Measurements from ENCODE around the gene POLR1H.

POLR1H gene

DNA sequence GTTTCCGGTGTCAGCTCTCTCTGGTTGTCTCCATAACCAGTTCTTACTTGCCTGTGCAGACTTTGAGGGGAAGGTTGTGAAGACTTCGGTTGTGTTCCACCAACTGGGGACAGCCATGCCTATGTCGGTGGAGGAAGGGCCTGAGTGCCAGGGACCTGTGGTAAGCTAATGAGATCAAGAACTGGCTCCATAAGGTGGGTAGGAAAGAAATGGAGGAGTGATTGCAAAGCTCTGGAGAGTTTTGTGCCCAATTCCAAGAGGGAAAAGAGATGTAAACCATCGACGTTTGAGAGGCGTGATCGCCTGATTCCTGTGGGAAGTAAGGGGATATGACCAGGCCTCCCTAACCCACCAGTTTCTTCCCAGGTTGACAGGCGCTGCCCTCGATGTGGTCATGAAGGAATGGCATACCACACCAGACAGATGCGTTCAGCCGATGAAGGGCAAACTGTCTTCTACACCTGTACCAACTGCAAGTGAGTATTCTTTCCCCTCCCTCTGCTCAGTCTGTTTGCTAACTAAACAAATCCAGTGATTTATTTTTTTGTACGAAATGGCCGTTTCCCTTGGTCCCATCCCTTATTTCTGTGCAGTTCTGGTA is 893 bp downstream of the POLR1H start:
- DNase-seq (ENCODE audit: low read depth in 3 of 3, low spot score in 1 of 3) = no peak

DNA sequence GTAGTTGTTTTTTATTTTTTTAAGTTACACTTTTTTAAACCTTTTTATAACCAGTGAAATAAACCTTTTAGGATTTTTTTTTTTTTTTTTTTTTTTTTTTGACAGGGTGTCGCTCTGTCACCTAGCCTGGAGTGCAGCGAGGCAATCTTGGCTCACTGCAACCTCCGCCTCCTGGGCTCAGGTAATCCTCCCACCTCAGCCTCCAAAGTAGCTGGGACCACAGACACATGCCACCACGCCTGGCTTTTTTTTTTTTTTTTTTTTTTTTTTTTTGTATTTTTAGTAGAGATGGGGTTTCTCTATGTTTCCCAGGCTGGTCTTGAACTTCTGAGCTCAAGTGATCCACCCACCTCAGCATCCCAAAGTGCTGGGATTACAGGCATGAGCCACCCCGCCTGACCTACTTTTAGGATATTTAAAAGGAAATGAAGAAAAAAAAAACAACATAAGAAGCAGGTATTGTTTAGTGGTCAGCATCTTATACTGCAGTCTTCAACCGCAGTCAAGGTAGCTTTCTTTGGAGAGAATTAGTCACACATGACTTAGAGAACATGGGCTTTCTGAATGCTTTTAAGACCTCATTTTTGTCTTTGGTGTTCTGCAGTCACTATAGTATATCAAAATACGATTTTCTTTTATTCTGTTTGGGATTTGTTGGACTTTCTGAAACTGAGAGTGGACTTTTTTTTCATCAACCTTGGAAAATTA is 1.6 kb downstream of the POLR1H start:
- DNase-seq (ENCODE audit: low read depth in 3 of 3, low spot score in 1 of 3) = no peak

DNA sequence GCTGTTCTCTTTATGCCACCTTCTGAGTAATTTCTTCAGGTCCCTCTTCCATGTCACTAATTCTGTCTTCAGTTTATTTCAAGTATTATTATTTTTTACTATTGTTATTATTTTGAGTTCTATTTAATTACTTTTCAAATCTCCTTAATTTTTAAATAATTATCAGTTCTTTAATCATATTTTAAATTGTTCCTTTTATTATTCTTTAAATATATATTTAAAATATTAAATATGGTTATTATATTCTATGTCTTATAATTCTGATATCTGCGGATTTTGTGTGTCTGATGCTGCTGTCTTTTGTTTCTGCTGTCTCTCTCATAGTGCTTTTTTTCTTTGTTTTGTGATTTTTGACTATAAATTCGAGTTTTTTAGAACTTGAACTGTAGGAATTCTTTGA is 2.2 kb downstream of the POLR1H start:
- no peak for DNase-seq (ENCODE audit: low read depth in 3 of 3, low spot score in 1 of 3)

DNA sequence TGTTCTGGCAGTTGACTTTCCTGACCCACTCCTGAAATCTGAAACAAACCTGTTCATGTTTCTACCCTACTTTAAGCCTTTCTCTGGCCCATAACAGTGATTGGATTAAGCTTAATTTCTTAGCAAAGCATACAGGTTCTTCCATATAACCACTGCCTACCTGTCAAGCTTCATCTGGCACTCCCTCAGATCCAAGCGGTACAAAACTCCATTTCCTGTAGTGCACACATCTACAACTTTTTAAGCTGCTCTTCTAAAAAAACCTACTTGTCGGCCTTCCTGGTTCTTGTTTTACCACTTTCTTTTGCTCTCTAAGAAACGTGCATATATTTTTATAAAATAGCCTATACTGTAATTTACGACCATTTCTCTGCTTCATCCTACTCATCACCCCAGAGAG is 5.0 kb downstream of the POLR1H start:
- no peak for DNase-seq (ENCODE audit: low read depth in 3 of 3, low spot score in 1 of 3)

DNA sequence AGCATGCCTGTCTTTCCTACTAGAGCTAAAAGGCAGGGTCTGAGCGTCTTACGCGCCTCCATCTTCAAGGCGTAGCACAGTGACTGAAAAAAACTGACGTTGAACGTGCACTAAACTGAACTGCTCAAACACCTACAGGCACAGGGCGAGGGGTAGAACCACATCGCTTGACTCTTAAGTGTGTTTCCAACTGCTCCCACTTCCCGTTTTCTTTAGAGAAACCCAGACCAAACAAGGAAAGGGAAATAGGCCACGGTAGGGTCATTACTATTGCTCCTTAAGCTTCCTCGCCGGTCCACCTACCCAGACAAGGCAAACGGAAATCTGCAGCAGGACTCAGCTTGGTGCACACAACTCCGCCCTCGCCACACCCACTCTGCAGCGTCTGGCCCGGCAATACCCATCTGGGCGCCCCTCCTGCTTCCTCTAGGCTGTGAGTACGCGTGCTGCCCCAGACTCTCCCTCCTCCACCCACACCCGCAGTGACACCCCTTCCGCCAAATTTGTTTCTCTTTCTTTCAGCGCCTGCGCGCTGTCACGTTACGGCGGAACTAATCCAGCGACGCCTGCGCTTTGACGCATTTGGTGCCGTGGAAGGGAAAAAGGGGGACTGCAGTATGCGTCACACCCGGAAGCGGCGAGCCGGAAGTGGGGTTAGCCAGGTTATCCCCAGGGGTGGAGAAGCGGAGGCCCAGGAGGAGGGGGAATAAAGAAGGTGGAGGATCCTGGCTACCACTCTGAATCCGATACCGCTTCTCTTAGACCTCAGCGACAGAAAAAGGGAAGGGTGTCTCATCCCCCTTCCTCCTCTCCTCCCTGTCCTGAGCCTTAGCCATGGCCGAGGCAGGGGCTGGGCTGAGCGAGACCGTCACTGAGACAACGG is 5.8 kb downstream of the POLR1H start, which contains the start of gene PPP1R11:
Gene PPP1R11 (plus strand): TSS at position 622 of the 883 bp plus-strand sequence. CDS start 213 bp downstream, at position 835.
- DNase-seq (ENCODE audit: low read depth in 3 of 3, low spot score in 1 of 3) = peak; percentile 93 to 98 (median 97)

DNA sequence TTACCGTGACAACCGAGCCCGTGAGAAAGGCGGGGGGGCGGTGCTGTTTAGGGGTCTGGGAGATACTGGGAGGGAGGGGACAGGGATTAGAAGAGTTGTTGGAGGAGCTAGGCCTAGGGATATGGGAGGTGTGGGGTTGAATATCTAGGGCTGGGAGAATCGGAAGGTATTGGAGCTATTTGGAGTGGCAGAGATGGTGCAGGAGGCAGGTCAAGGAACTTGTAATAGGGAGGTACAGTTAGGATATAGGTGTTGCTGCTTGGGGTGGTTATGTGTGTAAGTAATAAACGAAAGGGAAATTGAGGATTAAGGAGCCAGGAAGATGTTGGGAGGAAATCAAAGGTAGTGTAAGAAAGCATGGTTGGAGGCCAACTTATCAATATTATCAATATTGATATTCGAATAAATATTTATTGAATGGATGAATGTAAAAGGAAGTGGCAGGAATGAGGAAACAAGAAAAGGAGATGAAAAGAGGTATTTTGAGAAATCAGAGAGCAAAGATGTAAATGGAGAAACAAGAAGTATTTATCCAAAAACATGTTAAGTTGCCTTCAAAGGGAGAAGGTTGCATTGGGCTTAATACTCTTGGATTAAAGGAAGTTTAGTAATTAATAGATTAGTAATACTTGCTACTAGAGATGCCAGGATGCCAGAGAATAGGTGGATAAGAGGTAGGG is 6.5 kb downstream of the POLR1H start:
- DNase-seq (ENCODE audit: low read depth in 3 of 3, low spot score in 1 of 3) = no peak

DNA sequence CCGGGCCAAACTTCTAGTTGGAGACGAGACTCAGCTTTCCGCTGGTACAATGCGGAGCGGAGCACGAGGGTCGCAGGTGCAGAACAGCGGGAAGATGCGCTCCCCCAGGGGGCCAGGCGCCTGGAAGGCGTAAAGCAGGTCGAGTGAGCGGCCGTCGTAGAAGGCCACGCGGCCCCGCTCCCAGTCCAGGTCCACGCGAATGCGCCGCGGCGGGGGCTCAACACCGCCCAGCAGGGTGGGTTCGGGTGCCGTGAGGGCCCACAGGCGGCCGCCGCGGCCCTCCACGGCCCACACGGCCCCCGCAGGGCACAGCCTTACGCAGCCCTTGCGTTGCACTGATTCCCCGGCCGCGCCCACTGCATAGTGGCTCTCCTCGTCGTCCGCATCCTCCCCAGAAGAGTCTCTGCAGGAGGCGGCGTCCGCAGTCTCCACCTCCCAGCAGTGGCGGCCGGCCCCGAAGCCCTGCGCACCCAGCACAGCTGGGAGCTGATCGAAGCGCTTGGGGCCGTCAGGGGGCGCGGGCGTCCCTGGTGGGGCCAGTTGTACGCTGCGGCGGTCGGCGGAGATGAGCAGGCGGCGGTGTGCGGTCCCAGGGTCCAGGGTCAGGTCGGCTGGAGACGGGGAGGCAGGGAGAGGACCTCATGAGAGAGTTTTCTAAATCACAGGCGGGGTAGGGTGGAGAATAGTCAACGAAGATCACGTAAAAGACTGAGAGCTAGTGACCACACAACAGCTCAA is 10.2 kb downstream of the POLR1H start:
- DNase-seq (ENCODE audit: low read depth in 3 of 3, low spot score in 1 of 3) = no peak

DNA sequence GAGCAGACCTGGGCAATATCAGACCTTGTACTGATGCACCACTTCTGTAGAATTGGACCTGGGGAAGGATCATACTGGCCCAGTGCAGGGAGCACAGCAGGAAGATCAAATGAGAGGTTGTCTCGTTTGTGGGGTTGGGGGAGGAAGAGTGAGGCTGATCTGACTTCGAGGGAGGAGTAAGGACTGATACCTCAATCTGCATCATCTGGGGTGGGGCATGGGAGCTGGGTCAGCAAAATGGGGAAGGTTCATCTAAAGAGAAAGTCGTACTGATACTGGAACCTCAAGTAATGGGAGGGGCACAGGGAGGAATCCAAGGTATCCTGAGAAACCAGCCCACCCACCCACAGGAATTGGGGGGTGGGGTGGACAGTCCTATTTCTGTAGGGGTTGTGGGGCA is 10.8 kb downstream of the POLR1H start:
- DNase-seq (ENCODE audit: low read depth in 3 of 3, low spot score in 1 of 3) = no peak

DNA sequence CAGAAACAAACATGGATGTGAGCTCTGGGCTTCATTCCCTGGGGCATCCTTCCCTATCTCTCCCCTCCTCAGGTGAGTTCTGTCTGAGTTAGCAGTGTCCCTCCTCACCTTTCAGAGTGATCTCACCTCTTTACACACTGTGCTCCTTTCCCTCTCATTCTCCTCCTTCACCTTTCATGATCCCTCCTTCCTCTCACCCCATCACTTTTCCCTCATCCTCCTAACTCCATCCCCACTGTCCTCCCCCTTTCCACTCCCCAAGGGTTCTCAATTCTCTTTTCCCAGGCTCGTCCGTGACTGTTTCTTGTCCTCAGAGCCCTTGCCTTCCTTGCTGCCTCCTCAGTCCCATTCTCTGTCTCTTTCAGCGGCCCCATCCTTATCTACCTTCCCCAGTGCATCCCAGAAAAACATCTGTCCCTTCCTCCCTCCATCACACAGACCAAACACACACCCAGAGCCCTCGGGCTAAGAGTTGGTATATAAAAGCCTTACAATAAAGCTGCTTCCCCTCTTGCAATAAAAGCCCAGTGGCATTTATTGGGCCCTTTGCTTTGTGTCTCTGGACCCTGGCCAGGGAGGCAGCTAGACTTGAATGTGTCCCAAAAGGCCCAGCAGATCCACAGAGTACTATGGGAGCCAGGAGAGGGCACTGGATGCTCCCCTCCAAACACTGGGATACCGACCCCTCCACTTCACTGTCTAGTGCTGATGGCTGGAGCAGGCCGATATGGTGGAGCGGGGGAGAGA is 12.6 kb downstream of the POLR1H start:
- no peak for DNase-seq (ENCODE audit: low read depth in 3 of 3, low spot score in 1 of 3)

DNA sequence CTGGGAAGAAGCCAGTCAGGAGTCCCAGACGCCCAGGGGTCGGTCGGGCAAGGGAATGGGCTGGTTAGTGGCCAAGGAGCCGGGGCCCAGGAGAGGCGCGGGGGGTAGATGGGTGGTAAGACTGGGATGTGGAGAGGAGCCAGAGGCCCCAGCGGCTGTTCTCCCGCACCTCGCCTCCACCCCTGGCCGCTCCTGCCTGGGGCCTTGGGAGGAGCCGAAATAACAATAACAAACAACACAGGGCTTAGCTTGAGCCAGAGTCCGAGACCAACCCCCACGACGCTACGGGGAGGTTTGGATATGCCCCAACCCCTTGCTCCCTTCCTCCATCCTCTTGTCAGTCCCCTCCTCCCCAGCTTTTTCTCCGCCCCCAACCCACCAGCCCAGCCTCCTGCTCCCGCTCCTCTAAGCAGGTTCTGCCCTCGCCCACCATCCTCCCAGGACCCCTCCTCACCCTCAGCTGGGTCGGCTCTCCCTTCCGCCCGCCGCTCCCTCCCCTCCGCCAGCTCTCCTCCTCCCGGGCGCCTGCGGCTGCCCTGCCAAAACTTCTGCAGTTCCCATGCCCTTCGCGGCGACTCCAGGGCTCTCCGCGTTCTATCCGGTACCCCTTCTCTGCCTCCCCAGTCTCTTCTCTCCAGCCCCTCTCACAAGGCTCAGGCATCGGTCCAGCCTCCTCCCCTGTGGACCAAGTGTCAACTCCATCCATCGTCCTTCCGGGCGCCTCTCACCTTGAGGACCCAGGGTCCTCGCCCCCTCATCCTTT is 13.4 kb downstream of the POLR1H start:
- no peak for DNase-seq (ENCODE audit: low read depth in 3 of 3, low spot score in 1 of 3)

DNA sequence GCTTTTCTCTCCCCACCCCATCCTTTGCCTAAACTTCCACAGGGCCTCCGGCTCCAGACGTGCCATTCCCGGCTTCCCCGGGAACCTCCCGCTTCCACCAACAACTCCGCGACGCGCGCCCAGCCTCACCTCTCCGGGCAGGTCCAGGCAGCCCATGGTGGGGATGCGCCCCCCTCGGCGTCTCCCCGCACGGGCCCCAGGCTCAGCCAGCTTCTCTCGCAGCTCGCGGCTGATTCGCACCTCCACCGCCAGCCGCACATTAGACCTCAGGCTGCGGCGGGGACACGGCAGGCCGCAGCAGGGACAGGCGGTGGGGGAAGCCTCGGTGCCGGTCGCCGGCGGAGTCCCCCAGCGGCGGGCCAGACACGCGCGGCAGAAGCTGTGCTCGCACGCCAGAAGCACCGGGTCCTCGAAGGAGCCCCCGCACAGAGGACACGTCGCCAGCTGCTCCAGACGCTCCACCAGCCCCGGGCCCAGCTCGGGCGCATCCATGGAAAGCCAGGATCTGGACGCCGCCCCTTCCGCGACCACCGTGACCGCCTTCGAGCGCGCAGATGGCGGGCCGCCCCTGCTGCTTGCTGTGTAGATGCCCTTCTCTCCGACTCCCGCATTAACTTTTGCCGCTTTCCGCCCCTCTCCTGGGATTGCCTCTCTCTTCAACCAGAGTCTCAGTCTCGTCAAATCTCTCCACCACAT is 14.2 kb downstream of the POLR1H start, which contains the start of gene RNF39:
Gene RNF39 (minus strand): TSS at position 676 of the 696 bp plus-strand sequence. CDS start 184 bp downstream, at position 492.
- no peak for DNase-seq (ENCODE audit: low read depth in 3 of 3, low spot score in 1 of 3)

DNA sequence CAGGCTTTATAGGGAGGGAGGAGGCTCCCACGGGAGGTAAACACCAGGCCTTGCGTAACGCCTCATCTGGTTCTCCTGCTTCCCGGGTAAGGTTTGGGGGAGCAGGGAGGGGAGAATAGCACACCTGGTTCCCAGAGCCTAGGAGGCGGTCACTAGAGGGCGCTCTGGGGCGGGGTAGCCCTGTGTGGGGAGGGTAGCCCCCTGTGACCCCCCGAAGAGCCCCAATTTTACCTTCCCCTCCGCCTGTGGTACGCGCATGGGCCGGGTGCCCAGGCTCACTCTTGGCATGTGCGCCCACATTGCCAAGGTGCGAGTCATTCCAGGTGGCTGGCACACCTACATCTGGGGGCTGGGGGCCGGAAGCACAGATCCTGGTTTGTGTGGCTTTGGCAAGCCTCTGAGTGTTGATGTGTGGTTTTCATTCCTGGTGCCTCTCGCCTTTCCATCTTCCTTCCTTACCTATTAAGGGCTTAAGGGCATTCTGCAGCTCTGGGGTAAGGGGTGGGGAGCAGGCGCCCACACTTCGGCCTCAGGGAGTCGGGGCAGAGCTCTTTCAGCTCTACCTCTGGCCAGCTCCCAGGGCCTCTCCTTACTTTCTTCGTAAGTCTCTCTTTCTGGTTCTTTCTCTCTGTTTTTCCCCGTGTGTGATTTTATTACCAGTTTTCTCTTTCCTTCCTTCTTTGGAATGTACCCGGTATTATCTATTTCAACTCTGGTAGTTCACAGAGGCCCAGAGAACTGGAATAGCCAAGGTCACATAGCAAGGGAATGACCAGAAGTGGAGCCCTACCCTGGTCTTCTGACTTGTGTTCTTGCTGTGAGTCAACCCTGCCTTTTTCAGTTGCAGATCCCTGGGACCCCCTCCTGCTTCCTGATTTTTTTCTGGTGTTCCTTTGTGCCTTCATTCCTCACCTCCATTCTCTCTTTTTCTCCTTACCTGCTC is 15.0 kb downstream of the POLR1H start:
- DNase-seq (ENCODE audit: low read depth in 3 of 3, low spot score in 1 of 3) = no peak

DNA sequence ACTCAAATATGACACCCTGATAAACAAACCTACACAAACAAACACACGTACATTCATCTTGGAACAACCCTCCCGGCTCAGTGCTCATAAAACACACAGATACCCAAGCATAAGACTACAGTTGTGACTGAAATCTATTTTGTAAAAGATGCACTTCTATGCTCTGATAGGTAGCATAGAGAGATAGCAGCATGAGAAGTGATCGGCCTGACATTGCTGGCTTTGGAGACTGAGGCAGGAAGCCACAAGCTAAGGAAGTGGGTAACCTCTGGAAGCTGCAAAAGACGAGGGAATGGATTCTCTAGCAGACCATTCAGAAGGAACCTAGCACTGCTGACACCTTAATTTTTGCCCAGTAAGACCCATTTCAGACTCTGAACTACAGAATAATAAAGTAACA is 16.2 kb downstream of the POLR1H start:
- DNase-seq (ENCODE audit: low read depth in 3 of 3, low spot score in 1 of 3) = no peak

DNA sequence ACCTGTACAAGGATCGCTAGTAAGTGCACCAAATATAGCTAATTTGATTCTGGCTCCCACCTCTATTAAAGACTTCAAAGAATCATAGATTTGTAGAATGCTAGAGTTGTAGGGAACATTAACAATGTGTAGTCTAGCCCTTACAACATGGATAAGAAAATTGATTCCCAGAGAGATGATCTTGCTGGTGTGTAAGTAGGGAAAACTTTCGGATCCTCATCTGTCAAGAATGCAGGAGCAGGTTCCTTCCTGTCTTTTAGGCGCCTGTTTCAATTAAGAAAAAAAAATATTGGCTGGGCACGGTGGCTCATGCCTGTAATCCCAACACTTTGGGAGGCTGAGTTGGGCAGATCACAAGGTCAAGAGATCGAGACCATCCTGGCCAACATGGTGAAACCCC is 26.8 kb downstream of the POLR1H start:
- DNase-seq (ENCODE audit: low read depth in 3 of 3, low spot score in 1 of 3) = no peak

DNA sequence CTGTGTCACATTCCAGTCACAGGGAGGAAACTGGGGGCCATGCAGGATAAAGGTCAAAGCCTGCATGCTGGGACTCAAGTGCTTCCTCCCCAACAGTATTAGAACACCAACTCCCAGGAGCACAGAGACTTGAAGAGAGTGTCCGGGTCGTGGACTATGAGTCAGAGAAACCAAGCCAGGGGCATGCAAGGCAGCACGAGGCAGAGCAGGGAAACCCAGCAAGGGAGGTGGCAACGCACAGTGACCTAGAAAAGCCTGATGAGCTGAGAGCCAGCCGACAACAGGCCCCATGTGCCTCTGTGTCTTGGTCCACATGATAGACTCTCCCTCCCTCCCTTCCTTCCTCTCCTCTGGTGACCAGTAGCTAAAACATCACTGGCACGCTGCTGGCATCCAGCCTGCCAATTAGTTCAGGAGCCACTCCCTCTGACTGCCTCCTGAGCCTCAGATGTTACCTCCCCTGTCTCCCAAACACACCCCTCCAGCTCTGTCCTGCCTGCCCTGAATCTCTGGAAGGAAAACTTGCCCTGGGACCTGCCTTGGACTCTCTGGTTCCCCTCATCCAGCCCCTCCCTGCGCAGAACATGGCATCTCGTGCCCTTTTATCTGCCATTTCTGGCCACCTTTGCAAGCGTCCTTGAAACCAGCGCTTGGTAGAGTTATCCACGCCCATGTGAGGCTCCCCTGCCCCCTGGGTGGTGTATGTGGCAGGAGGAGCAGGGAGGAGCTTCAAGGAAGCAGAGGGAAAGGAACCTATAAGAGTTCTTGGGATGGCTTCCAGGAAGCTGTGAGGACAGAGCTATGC is 30.7 kb downstream of the POLR1H start:
- DNase-seq (ENCODE audit: low read depth in 3 of 3, low spot score in 1 of 3) = no peak

DNA sequence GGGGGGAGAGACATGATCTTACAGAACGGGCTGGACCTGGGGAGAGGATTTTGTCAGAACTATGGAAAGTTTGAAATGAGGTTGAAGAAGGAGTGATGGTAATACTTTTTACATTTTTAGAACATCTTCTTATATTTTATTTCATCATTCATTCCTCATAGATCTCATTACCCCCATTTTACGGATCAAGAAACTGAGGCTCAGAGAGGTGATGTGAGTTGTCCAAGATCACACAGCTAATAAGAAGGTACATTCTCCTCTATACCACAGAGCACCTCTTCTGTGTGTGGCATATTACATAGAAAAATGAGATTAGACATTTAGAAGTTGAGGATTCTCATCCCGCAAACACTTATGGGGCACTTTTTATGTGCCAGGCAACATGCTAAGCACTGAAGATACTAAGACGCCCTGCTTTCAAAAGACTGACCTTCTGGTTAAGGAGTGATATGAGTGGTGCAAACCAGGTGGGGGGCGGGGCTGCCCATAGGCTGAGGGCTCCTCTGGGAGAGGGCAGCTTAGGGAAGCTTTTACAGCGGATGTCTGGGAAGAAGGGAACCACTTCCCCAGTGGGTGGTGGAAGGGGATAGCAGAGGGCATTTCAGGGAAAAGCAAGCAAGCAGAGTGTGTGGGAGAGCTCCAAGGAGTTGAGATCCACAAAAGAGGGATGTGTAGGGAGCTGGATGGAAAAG is 31.9 kb downstream of the POLR1H start:
- no peak for DNase-seq (ENCODE audit: low read depth in 3 of 3, low spot score in 1 of 3)
